ENCODE data around the gene GOLGB1.
"Not testable (repeated sequence)": the region's sequence is repeated elsewhere in the genome, so short reads cannot be mapped to it uniquely, and the experiment has no call there.

The GOLGB1 gene, protein sequence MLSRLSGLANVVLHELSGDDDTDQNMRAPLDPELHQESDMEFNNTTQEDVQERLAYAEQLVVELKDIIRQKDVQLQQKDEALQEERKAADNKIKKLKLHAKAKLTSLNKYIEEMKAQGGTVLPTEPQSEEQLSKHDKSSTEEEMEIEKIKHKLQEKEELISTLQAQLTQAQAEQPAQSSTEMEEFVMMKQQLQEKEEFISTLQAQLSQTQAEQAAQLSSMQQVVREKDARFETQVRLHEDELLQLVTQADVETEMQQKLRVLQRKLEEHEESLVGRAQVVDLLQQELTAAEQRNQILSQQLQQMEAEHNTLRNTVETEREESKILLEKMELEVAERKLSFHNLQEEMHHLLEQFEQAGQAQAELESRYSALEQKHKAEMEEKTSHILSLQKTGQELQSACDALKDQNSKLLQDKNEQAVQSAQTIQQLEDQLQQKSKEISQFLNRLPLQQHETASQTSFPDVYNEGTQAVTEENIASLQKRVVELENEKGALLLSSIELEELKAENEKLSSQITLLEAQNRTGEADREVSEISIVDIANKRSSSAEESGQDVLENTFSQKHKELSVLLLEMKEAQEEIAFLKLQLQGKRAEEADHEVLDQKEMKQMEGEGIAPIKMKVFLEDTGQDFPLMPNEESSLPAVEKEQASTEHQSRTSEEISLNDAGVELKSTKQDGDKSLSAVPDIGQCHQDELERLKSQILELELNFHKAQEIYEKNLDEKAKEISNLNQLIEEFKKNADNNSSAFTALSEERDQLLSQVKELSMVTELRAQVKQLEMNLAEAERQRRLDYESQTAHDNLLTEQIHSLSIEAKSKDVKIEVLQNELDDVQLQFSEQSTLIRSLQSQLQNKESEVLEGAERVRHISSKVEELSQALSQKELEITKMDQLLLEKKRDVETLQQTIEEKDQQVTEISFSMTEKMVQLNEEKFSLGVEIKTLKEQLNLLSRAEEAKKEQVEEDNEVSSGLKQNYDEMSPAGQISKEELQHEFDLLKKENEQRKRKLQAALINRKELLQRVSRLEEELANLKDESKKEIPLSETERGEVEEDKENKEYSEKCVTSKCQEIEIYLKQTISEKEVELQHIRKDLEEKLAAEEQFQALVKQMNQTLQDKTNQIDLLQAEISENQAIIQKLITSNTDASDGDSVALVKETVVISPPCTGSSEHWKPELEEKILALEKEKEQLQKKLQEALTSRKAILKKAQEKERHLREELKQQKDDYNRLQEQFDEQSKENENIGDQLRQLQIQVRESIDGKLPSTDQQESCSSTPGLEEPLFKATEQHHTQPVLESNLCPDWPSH (N-terminal part only)

DNA sequence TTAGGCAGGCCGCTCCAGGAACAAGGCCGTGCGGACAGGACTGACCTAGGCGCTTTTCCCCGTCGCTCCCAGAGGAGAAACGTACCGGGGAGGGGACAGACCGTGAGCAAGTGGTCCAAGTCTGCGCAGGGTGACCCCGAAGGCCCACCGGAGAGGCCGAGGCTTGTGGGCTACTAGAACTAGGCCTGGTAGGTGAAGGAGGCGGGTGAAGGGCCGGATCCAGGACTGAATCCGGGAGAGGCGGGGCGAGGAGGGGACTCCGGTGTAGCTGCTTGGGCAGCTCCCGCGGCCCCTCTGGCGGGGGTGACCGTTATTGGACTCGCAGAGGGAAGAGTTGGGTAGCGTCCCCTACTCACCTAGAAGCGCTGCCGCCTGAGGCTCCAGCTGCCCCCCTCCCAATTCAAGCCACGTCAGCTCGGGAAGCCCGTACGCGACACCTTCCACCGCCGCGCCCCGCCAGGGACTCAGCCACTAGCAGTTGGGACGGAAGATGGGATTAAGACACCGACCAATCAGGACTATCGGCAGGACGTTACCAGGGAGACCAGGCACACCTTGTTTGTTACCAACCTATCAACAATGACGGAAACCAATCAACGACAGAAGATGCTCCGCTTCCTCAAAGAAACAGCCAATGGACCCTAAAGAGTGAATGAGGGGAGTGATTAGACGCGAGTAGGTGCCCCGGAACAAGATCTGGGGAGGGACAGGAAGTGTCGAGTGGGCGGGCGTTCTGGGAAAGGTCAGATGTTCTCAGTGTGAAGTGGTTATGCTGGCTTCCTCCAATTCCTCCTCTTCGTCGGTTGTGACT, at the start of gene GOLGB1:
TSS of gene GOLGB1 (minus strand) at position 466 of the 811 bp plus-strand sequence. CDS start 18,770 bp downstream, outside the sequence.
- in situ Hi-C loops (cut with MboI; ENCODE audit: low pct_unique_long_range_greater_than_20kb, low sequenced_read_pairs), result no loop called here
- DNase-seq, result peak; percentile 100

- DNase-seq, result no peak
- in situ Hi-C loops (cut with MboI; ENCODE audit: low pct_unique_long_range_greater_than_20kb, low sequenced_read_pairs), result no loop called here
These were observed 47.4 kb upstream of the GOLGB1 start for GRCh38 chr3:121796970-121797369.

DNA sequence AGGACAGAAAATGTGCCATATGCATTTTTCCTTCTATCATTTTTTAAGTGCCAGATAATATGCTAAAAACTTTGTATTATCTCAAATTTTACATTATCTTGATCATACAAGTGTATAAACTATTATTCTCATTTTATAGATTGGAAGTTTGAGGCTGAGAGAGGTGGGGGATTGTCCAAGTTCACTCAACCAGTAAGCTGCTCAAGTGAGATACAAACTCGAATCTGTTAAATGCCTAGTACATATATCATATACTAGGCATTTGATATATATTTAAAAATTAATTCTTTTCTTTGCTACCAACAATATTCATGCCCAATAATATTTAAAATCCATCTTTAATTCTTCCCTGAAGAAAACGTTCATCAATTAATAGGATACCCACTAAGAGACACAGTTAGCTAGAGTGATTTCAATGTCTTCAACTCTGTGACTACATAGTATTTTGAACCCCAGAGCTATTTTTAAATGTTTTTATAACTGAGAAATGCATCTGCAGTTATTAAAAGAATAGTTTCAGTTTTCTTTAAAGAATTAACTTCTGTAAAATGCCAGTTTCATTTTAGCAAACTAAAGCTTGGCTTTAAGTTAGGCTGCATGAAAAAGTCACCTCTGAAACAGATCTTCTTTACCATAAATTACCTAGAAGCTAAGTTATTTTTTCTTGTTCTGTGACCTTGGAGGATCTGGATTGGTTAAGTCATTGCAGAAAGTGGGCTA, 44.9 kb upstream of the GOLGB1 start:
- in situ Hi-C loops (cut with MboI; ENCODE audit: low pct_unique_long_range_greater_than_20kb, low sequenced_read_pairs), result no loop called here
- no peak for DNase-seq

DNA sequence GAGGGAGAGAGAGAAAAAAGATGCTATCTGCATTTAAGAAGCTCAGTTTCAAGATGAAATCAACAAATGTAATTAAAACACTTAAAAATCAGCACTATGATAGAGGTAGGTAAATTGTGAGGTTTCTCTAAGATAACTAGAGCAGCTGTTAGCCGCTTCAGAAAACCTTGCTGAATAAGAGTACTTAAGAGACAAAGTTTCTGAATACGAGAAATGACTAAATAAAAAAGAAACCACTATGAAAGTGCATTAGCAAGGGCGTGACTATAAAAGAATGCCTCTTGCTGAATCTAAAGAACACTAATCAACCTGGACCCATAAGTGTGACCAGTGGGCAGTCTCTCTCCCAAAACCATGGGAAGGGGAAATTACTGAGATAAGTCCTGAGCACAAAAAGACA, 43.5 kb upstream of the GOLGB1 start:
- no peak for DNase-seq
- in situ Hi-C loops (cut with MboI; ENCODE audit: low pct_unique_long_range_greater_than_20kb, low sequenced_read_pairs), result no loop called here

DNA sequence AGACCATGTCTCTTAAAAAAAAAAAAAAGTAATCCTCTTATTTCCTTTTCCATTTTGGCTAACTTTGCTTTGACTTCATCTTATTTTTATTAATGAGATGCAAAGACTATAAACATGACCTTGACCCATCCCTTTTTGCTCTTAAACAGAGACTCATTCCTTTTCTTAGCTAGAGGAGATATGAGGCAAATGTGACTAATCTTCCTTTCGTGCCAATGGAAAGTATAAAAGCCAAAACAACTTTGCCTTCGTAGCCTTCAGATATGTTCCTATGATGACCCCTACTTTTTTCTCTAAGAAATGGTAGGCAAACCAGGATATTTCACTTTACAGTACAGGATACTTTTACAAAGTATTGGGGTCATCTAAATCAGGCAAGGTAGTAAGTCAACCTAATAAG, 36.9 kb upstream of the GOLGB1 start:
- DNase-seq, result no peak
- in situ Hi-C loops (cut with MboI; ENCODE audit: low pct_unique_long_range_greater_than_20kb, low sequenced_read_pairs), result no loop called here

DNA sequence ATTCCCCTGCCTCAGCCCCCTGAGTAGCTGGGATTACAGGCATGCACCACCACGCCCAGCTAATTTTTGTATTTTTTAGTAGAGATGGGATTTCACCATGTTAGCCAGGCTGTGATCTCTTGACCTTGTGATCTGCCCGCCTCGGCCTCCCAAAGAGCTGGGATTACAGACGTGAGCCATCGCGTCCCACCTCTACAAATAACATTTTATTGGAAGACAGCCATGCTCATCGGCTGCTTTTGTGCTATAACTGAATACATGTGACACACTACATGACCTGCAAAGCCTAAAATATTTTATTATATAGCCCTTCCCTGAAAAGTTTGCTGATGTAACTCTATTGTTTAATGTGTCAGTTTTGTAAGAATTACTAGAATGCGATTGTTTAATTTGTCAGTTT, 33.2 kb upstream of the GOLGB1 start:
- in situ Hi-C loops (cut with MboI; ENCODE audit: low pct_unique_long_range_greater_than_20kb, low sequenced_read_pairs); DNase-seq: not testable (repeated sequence)

- in situ Hi-C loops (cut with MboI; ENCODE audit: low pct_unique_long_range_greater_than_20kb, low sequenced_read_pairs), result no loop called here
- DNase-seq, result no peak
These were observed 32.1 kb upstream of the GOLGB1 start for GRCh38 chr3:121781611-121782010.

- in situ Hi-C loops (cut with MboI; ENCODE audit: low pct_unique_long_range_greater_than_20kb, low sequenced_read_pairs); DNase-seq: not testable (repeated sequence)
These were observed 25.6 kb upstream of the GOLGB1 start for GRCh38 chr3:121775095-121775494.

GRCh38 chr3:121769246-121769645, 19.7 kb upstream of the GOLGB1 start:
- no peak for DNase-seq
- in situ Hi-C loops (cut with MboI; ENCODE audit: low pct_unique_long_range_greater_than_20kb, low sequenced_read_pairs), result no loop called here

- in situ Hi-C loops (cut with MboI; ENCODE audit: low pct_unique_long_range_greater_than_20kb, low sequenced_read_pairs), result no loop called here
These were observed 18.9 kb upstream of the GOLGB1 start for GRCh38 chr3:121768452-121768851.

DNA sequence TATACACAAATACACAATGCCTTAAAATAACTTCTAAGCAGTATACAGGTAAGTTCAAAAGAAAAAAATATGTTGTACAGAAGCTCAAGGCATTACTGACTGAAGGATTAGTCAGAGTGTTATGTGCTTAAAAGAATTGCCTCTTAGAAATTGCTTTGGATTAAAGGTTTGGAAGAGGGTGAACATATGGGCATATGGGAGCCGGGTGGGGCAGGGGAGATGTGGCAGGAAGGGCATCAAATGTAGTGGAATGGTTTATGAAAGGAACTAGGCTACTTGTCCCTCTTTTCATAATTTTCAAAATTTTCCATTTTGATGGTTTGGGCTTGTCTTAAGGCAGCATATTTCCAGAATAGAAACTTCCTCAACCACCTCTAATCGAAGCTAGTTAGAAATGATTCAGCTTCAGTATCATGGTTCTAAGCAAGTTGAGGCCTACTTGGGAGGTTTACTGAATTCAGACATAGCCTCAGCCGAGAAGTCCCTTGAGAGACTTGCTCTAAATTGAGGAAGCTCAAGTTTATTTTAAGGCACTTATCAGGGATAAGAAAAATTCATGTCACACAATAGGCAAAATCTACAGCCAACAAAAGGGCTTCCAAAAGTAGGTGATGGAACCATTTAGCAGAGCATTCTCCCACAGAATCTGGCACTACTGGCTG, 10.1 kb upstream of the GOLGB1 start:
- no peak for DNase-seq
- in situ Hi-C loops (cut with MboI; ENCODE audit: low pct_unique_long_range_greater_than_20kb, low sequenced_read_pairs), result no loop called here

More at GRCh38 chr3:121768452-121768851, 18.9 kb upstream of the GOLGB1 start:
- DNase-seq, result peak; percentile 28

DNA sequence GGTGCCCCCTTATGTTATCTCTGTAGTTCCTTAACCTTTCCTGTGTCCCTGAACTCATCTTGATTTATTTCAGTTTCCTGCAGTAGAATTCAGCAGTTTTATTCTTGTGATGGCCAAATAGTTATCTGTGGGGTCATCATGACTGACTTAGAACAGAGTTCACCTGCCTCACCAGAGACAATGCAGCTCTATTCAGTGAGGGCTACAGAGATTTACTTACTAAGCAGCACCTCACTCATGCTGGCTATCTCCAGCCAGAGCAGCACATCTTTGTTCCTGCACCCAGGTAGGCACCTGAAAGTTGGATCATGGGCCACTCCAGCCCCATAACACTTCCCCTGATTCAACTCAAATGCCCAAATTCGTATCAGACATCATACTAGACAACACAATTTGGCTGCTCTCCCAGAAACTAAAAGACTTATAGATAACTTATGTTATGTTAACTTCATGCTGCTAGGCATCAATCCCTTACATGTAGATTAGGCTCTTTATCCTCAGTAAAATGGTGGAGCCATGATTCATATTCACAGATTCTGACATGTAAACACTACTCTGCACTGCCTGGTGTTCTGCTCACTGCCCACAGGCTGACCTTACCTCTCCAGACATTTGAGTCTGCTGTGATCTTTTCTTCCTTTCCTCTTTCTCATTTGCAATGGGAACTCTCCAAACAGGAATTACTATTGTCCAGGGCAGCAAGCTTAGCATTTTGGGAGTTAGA, 9.3 kb upstream of the GOLGB1 start:
- DNase-seq, result no peak
- in situ Hi-C loops (cut with MboI; ENCODE audit: low pct_unique_long_range_greater_than_20kb, low sequenced_read_pairs), result no loop called here

DNA sequence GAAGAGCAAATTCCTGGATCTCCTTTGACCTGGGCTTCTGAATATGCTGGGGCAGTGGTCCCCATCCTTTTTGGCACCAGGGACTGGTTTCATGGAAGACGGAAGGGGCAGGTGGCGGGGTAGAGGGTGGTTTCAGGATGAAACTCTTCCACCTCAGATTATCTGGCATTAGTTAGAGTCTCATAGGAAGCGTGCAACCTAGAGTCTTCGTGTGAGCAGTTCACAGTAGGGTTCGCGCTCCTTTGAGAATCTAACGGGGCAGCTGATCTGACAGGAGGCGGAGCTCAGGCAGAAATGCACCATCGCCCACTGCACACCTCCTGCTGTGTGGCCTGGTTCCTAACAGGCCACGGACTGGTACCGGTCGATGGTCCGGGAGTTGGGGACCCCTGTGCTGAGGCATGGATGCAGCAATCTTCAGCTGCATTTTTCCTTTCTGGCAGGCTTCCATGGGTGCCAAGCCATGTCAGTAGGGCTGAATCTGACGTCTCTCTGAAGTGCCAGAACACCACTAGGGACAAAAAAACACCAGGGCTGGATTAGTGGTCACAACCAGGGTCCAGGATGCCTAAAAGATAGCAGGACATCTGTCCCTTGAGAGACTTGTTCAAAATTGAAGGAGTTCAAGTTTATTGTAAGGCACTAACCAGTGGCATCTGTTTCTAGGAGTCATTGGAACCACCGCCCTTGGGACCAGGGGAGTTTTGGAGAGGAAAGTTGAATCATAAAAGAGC, 8.4 kb upstream of the GOLGB1 start:
- DNase-seq, result no peak
- in situ Hi-C loops (cut with MboI; ENCODE audit: low pct_unique_long_range_greater_than_20kb, low sequenced_read_pairs), result no loop called here

GRCh38 chr3:121757087-121757811, 7.7 kb upstream of the GOLGB1 start:
- in situ Hi-C loops (cut with MboI; ENCODE audit: low pct_unique_long_range_greater_than_20kb, low sequenced_read_pairs), result no loop called here
- no peak for DNase-seq

GRCh38 chr3:121752772-121753171, 3.2 kb upstream of the GOLGB1 start:
- in situ Hi-C loops (cut with MboI; ENCODE audit: low pct_unique_long_range_greater_than_20kb, low sequenced_read_pairs), result no loop called here
- no peak for DNase-seq

DNA sequence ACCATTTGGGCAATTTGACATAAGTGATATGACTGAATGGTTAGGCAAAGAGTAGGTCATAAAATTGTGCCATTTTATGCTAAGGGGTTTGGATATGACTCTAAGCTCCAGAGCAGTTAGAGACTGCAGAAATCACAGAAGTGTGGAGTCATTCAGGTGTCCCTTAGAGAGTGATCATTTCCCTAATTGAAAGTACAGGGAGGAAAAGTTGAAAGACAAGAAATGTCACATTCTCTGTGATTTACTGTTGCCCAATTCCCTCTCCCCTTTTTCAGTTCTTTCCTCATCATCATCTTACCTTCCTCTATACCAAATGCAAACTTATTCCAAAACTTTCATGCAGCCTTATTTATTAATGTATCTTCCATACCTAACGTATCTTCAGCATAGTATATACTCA, 2.7 kb upstream of the GOLGB1 start:
- in situ Hi-C loops (cut with MboI; ENCODE audit: low pct_unique_long_range_greater_than_20kb, low sequenced_read_pairs), result no loop called here
- no peak for DNase-seq

Data from KBM-7 (cell line).